ENCODE results near the gene CTNND2. TPM values are rescaled to one million over a fixed set of nuclear protein-coding genes. Genes with fewer than 3 reads are reported as not detected.
"Not testable (repeated sequence)": the region's sequence is repeated elsewhere in the genome, so short reads cannot be mapped to it uniquely, and the experiment has no call there.

CTNND2 gene
- polyA plus RNA-seq, 1 donor, result 0.75 TPM

- no peak for DNase-seq (ENCODE audit: low read depth)
These were observed 224.6 kb downstream of the CTNND2 start for GRCh38 chr5:11679676-11680075.

GRCh38 chr5:11675184-11675583, 229.1 kb downstream of the CTNND2 start:
- no peak for DNase-seq (ENCODE audit: low read depth)

- DNase-seq (ENCODE audit: low read depth), result no peak
These were observed 231.7 kb downstream of the CTNND2 start for GRCh38 chr5:11672385-11673085.

- DNase-seq (ENCODE audit: low read depth), result no peak
These were observed 245.9 kb downstream of the CTNND2 start for GRCh38 chr5:11658376-11658775.

- DNase-seq (ENCODE audit: low read depth), result no peak
These were observed 247.3 kb downstream of the CTNND2 start for GRCh38 chr5:11656916-11657315.

GRCh38 chr5:11655681-11656080, 248.6 kb downstream of the CTNND2 start:
- no peak for DNase-seq (ENCODE audit: low read depth)

DNA sequence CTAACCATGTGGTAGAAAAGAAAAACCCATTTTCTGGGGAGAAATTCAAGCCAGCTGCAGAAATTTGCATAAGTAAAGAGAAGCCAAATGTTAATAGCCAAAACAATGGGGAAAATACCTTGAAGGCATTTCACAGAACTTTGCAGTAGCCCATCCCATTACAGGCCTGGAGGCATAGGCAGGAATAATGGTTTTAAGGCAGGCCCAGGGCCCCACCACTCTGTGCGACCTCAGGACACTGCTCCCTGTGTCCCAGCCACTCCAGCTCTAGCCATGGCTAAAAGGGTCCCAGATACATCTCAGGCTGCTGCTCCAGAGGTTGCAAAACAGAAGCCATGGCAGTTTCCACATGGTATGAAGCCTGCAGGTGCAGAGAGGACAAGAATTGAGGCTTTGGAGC, 253.3 kb downstream of the CTNND2 start:
- no peak for DNase-seq (ENCODE audit: low read depth)

DNA sequence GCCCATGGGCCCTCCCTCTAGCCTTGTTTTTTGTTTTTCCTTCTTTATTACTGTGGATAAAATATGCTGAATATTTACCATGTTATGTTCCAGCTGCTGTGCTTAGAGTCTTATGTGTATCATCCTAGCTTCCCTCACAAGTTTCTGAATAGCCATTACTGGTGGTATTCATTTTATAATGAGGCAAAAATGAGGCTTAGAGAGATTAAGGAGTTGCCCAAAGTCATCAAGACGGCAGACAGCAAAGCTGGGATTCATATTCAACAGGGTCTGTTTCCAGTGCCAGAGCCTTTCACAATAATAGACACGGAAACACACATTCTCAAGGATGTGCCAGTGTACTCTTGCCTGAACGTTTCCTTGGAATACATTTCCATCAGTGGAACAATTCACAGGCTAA, 258.1 kb downstream of the CTNND2 start:
- no peak for DNase-seq (ENCODE audit: low read depth)

- DNase-seq (ENCODE audit: low read depth), result no peak
These were observed 261.8 kb downstream of the CTNND2 start for GRCh38 chr5:11642438-11642837.

GRCh38 chr5:11640158-11640873, 263.9 kb downstream of the CTNND2 start:
- DNase-seq (ENCODE audit: low read depth), result no peak

DNA sequence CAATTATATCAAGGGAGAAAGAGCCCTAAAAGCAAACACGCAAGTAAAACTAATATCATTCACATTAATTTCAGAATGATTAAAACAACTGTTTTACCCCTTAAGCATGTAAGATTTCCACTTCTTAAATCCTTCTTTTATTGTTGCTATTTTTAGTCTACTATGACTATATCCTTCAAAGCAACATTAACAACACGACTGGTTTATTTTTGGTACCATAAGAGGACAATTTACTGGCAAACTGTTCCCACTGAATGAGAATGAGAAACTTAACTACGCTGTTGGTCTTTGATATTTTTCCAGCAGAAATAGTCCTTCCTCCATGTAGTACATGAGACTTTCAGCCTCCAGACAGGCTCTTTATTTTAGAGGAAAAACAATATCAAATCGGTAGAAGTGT, 281.5 kb downstream of the CTNND2 start:
- DNase-seq (ENCODE audit: low read depth), result no peak

DNA sequence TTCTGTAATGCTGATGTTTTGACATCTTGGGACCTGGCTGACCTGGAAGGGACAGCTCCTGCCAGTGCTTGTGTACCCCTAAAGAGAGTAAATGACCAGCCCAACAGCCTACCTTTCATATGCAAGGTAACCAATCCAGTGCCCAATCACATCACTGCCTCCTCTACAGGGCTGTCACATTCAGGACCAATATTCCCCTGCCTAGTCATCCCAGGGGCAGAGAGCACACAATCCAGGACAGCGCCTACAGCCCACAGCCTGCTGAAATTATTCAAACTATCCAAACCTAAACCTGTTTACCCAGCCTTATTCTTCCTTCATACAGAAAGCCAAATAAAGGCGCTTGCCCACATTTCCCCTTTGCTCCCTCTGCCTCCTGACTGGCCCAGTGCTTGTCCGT, 284.1 kb downstream of the CTNND2 start:
- DNase-seq (ENCODE audit: low read depth), result no peak

DNA sequence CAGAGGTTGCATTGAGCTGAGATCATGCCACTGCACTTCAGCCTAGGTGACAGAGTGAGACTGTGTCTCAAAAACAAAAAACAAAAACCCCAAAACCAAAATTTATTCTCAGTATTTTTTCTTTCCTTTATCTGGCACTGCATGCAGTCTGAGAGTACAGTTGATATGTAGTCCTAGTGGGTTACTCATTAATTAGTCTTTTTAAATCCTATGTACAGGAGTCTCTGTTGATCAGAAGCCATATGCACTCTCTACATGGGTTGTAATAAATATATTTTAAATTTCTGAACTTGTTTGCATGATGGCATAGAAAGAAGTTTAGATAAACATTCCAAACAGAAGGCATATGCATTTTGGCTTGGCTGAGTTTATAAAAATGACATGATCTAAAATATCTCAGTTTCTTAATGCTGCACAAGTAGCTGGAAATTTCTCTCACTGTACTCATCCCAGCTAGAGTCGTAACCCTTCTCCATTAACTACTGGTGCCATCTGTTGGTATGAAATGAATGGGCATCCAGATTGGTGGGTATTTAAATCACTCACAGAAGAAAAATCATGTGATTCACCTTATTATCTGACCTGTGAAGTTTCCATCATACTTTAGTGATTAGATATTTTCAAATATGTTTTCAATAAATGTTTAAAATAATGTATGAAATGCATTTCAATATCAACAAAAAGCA, 284.8 kb downstream of the CTNND2 start:
- DNase-seq (ENCODE audit: low read depth), result no peak

GRCh38 chr5:11617080-11617479, 287.2 kb downstream of the CTNND2 start:
- no peak for DNase-seq (ENCODE audit: low read depth)

DNA sequence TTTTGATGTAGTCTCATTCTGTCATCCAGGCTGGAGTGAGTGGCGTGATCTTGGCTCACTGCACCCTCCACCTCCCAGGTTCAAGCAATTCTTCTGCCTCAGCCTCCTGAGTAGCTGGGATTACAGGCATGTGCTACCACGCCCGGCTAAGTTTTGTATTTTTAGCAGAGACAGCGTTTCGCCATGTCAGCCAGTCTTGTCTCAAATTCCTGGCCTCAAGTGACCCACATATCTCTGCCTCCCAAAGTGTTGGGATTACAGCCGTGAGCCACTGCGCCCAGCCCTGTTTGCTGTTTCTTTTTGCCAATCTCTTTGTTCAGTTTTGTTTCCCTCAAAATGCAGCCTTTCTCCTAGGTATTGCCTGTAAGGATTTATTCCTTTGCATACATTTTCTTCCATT, 287.6 kb downstream of the CTNND2 start:
- not testable (repeated sequence) for DNase-seq (ENCODE audit: low read depth)

- no peak for DNase-seq (ENCODE audit: low read depth)
These were observed 293.2 kb downstream of the CTNND2 start for GRCh38 chr5:11611011-11611410.

GRCh38 chr5:11609570-11610303, 294.5 kb downstream of the CTNND2 start:
- no peak for DNase-seq (ENCODE audit: low read depth)

GRCh38 chr5:11608530-11608929, 295.7 kb downstream of the CTNND2 start:
- no peak for DNase-seq (ENCODE audit: low read depth)

- no peak for DNase-seq (ENCODE audit: low read depth)
These were observed 296.2 kb downstream of the CTNND2 start for GRCh38 chr5:11607944-11608483.

DNA sequence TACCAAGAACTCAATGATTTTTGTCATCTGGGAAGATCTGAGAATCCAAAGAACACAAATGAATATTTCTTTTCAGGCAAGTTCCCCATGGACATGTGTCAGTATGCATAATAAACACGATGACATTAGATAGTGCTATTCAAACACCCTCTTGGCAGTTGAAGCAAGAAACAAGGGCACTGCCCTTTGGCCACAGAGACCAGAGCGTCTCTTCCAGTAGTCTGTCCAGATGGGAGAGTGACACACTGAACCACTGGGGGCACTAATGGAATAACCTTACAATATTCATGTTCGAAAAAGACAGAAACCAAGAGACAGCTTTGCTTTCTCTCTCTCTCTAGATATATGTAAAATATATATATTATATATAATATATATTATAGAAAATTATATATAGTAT, 301.9 kb downstream of the CTNND2 start:
- no peak for DNase-seq (ENCODE audit: low read depth)

GRCh38 chr5:11599499-11599898, 304.7 kb downstream of the CTNND2 start:
- no peak for DNase-seq (ENCODE audit: low read depth)

- no peak for DNase-seq (ENCODE audit: low read depth)
These were observed 307.6 kb downstream of the CTNND2 start for GRCh38 chr5:11596657-11597071.
